ENCODE data around the gene MAST4. TPM values are rescaled to one million over a fixed set of nuclear protein-coding genes. Genes with fewer than 3 reads are reported as not detected.

The MAST4 gene
- total RNA-seq, 2 donors from 2014 or later: 50.4 to 60.6 TPM

DNA sequence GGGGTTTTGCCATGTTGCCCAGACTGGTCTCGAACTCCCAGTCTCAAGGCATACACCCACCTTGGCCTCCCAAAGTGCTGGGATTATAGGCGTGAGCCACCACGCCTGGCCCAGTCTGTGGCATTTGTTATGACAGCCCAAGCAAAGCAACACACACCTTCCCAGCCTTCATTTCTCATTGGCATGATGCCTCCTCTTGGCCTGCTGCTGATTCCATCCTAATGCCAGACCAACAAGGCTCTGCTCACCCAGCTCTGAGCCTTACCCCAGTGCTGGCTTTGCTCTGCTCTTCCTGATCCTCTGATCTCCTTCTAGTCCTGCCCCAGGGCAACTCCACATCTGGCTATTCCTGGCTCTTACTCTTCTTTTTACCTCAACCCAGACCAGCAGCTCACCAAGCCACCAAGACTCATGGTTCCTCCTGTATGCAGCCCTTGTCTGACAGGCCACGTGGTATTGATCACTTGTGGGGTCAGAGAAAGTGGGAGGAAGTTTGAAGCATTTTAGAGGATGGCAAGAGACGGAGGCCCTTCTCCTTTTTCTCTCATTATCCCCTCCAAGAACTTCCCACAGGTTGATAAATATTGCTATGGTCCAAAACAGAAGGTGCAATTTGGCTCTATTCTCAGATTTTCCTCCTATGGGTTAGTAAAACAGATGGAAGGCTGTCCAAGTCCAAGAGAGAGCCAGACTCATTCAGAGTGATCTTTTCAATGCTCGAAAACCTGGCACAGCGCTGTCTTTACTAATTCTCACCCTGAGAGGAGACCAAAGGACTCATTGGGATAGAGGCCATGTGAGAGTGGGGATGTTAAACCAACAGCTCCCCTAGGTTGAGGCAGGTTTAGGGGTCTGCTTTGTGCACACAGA, 599.4 kb downstream of the MAST4 start:
- H3K4me3 ChIP-seq: no peak overlapping the region

GRCh38 chr5:67196537-67197059, 600.4 kb downstream of the MAST4 start, which contains the start of gene CD180:
CD180 (minus strand) TSS chr5:67196799; CDS start chr5:67196641, 158 bp downstream.
- Histone ChIP-seq H3K9me3 (no peaks in the 10 kb centered on the region), H3K27me3 (no peaks in the 10 kb centered on the region), H3K4me3 (no peak within 1 kb of the TSS), H3K4me1 (no peaks in the 10 kb centered on the region), H3K27ac (no peak within 1 kb of the TSS), H3K36me3 (no peaks in the 10 kb centered on the region)
- no peak for DNase-seq (ENCODE audit: low spot score)
- TF ChIP-seq, protein P1, sequence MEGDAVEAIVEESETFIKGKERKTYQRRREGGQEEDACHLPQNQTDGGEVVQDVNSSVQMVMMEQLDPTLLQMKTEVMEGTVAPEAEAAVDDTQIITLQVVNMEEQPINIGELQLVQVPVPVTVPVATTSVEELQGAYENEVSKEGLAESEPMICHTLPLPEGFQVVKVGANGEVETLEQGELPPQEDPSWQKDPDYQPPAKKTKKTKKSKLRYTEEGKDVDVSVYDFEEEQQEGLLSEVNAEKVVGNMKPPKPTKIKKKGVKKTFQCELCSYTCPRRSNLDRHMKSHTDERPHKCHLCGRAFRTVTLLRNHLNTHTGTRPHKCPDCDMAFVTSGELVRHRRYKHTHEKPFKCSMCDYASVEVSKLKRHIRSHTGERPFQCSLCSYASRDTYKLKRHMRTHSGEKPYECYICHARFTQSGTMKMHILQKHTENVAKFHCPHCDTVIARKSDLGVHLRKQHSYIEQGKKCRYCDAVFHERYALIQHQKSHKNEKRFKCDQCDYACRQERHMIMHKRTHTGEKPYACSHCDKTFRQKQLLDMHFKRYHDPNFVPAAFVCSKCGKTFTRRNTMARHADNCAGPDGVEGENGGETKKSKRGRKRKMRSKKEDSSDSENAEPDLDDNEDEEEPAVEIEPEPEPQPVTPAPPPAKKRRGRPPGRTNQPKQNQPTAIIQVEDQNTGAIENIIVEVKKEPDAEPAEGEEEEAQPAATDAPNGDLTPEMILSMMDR (IDR thresholded peaks at IDR 0.05): no peak

More for the DNA sequence above, 599.4 kb downstream of the MAST4 start:
- Histone ChIP-seq H3K4me1 (peaks cover 0 to 7% of the 10 kb centered on the region in 2 donors), H3K36me3 (no peaks in the 10 kb centered on the region), H3K9me3 (no peaks in the 10 kb centered on the region), H3K27me3 (no peaks in the 10 kb centered on the region), H3K27ac (no peak overlapping the region)
- TF ChIP-seq, protein P1 (IDR thresholded peaks at IDR 0.05): no peak
- DNase-seq (ENCODE audit: low spot score): no peak

GRCh38 chr5:67197536-67197935, 601.3 kb downstream of the MAST4 start:
- TF ChIP-seq, protein P1 (IDR thresholded peaks at IDR 0.05): no peak
- no peaks in the 10 kb centered on the region for H3K9me3 ChIP-seq
- no peak overlapping the region for H3K4me3 ChIP-seq
- no peaks in the 10 kb centered on the region for H3K27me3 ChIP-seq
- no peak for DNase-seq (ENCODE audit: low spot score)
- no peak overlapping the region for H3K27ac ChIP-seq
- H3K4me1 ChIP-seq: no peaks in the 10 kb centered on the region
- H3K36me3 ChIP-seq: no peaks in the 10 kb centered on the region

GRCh38 chr5:67198917-67199316, 602.7 kb downstream of the MAST4 start:
- Histone ChIP-seq H3K4me1 (peaks cover 0 to 3% of the 10 kb centered on the region in 2 donors), H3K36me3 (no peaks in the 10 kb centered on the region), H3K4me3 (no peak overlapping the region), H3K9me3 (no peaks in the 10 kb centered on the region), H3K27ac (no peak overlapping the region), H3K27me3 (no peaks in the 10 kb centered on the region)
- TF ChIP-seq, protein P1 (IDR thresholded peaks at IDR 0.05): no peak
- no peak for DNase-seq (ENCODE audit: low spot score)

DNA sequence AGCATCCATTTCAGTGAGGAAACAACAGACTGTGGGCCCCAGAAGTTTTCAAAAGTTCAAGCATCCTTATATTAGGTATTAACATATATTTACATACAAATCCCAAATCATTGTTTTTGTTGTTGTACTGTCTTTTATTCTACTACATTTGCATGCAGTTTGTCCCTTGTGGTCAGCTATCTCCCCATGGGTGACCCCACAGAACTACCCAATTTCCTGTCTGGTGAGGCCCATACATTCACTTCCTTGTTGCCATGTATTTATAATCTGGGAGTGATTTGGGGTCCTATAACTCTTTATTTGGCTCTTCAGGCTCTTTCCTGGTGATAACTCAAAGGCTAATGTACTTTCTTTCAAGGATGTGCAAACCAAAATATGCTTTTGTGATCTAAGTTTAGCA, 603.7 kb downstream of the MAST4 start:
- H3K27ac ChIP-seq: no peak overlapping the region
- TF ChIP-seq, protein P1 (IDR thresholded peaks at IDR 0.05): no peak
- peaks cover 0 to 12% of the 10 kb centered on the region in 2 donors for H3K4me1 ChIP-seq
- no peak overlapping the region for H3K4me3 ChIP-seq
- no peaks in the 10 kb centered on the region for H3K27me3 ChIP-seq
- no peaks in the 10 kb centered on the region for H3K9me3 ChIP-seq
- no peaks in the 10 kb centered on the region for H3K36me3 ChIP-seq
- DNase-seq (ENCODE audit: low spot score): no peak
